ENCODE data around the gene PLCG2. TPM values are rescaled to one million over a fixed set of nuclear protein-coding genes. Genes with fewer than 3 reads are reported as not detected.

The PLCG2 gene
- total RNA-seq (4.7 TPM), polyA plus RNA-seq (ENCODE audit: insufficient read depth in 1 of 8, insufficient read length in 8 of 8, low replicate concordance in 1 of 8) (1 to 10 TPM; 4.6 to 7.6 (median 5.4) TPM)
- long read RNA-seq, donor 1, result 0 reads
- long read RNA-seq, donor 2, result 0 reads
- long read RNA-seq, donor 3, result 0 reads
- long read RNA-seq, donor 4, partial matches to known transcripts, result 0 of 1 reads
- long read RNA-seq, donor 4, other reads (novel, unspliced or antisense), result 0 of 1 reads
- long read RNA-seq, donor 5, partial matches to known transcripts, result 0 of 2 reads
- long read RNA-seq, donor 5, other reads (novel, unspliced or antisense), result 0 of 2 reads
- long read RNA-seq, donor 6, full-length matches to known transcripts, result 1 of 1 reads
- long read RNA-seq, donor 6, partial matches to known transcripts, result 0 of 1 reads
- long read RNA-seq, donor 6, other reads (novel, unspliced or antisense), result 0 of 1 reads
- long read RNA-seq, donor 7, result 0 reads
- long read RNA-seq, donor 8, full-length matches to known transcripts, result 2 of 2 reads
- long read RNA-seq, donor 8, partial matches to known transcripts, result 0 of 2 reads
- long read RNA-seq, donor 8, other reads (novel, unspliced or antisense), result 0 of 2 reads
- long read RNA-seq, donor 9, result 0 reads
- long read RNA-seq, donor 10, result 0 reads
- long read RNA-seq, donor 11, partial matches to known transcripts, result 0 of 1 reads
- long read RNA-seq, donor 11, other reads (novel, unspliced or antisense), result 0 of 1 reads

DNA sequence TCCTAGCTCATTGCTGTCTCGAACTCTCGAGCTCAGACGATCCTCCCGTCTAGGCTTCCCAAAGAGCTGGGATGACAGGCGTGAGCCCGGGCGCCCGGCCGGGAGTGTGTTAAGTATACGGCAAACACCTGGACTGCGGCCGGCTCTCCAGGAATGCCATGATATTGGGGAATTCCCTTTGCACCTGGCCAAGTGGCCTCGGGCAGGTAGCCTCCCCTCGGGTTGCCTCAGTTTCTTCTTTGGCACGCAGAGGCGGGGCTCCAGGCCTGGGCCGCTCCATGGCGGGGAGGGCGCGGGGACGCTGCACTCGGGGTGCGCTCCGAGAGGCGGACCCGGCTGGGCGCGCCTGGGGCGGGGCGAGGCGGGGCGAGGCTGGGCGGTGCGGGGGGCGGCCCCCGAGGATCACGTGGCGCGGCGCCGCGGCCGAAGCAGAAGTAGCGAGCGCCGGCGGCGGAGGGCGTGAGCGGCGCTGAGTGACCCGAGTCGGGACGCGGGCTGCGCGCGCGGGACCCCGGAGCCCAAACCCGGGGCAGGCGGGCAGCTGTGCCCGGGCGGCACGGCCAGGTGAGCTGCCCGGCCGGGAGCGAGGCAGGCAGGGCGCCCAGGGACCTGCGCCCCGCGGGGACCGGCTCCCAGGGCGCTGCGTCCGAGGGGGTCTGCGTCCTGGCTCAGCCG lies at the start of gene PLCG2:
Gene PLCG2, plus strand, starts transcription at position 431 of the 675 bp plus-strand sequence. CDS start 6,699 bp downstream, outside the sequence.
- Histone ChIP-seq H3K36me3 (ENCODE audit: control insufficient read depth, insufficient read depth, low read length) (no peaks in the 10 kb centered on the region), H3K4me1 (ENCODE audit: control insufficient read depth, insufficient read depth, low read length) (peaks cover 3% of the 10 kb centered on the region), H3K27me3 (ENCODE audit: control insufficient read depth, insufficient read depth, low read length) (peaks cover 45% of the 10 kb centered on the region), H3K9me3 (replicated peaks; ENCODE audit: control insufficient read depth, low read depth, low read length) (no peaks in the 10 kb centered on the region), H3K27ac (ENCODE audit: low read length) (no peak within 1 kb of the TSS), H3K4me3 (ENCODE audit: low read length) (peak within 1 kb of the TSS; percentile 38)
- DNase-seq, result peak; percentile 49
- under 1% methylated on average over 75 of the region's 78 CpGs for WGBS (ENCODE audit: insufficient coverage)

DNA sequence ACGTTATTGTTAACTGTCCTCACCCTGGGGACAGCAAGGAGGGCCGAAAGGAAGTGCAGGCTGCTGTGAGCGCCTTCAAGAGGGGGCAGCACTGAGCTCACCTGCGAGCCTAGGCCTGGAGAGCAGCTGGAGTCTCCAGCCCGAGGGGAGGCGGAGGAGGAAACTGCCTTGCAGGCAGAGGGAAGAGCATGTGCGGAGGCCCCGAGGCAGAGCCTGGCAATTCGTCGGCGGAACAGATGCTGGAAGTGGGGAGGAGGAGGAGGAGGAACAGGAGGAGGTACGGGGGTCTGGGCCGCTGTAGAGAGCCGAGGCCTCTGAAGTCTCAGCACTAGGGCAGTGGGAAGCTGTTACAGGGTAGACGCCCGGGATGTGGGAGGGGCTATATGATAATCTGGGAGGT lies 49.6 kb upstream of the PLCG2 start:
- H3K4me1 ChIP-seq (ENCODE audit: control insufficient read depth, insufficient read depth, low read length), result peaks cover 14% of the 10 kb centered on the region
- WGBS (ENCODE audit: insufficient coverage), result 74% methylated on average over 16 of the region's 16 CpGs
- no peaks in the 10 kb centered on the region for H3K36me3 ChIP-seq (ENCODE audit: control insufficient read depth, insufficient read depth, low read length)
- H3K27me3 ChIP-seq (ENCODE audit: control insufficient read depth, insufficient read depth, low read length), result peaks cover 6% of the 10 kb centered on the region
- DNase-seq, result peak; percentile 42
- peak overlapping the region; percentile 3 for H3K27ac ChIP-seq (ENCODE audit: low read length)
- H3K9me3 ChIP-seq (replicated peaks; ENCODE audit: control insufficient read depth, low read depth, low read length), result no peaks in the 10 kb centered on the region
- H3K4me3 ChIP-seq (ENCODE audit: low read length), result no peak overlapping the region

DNA sequence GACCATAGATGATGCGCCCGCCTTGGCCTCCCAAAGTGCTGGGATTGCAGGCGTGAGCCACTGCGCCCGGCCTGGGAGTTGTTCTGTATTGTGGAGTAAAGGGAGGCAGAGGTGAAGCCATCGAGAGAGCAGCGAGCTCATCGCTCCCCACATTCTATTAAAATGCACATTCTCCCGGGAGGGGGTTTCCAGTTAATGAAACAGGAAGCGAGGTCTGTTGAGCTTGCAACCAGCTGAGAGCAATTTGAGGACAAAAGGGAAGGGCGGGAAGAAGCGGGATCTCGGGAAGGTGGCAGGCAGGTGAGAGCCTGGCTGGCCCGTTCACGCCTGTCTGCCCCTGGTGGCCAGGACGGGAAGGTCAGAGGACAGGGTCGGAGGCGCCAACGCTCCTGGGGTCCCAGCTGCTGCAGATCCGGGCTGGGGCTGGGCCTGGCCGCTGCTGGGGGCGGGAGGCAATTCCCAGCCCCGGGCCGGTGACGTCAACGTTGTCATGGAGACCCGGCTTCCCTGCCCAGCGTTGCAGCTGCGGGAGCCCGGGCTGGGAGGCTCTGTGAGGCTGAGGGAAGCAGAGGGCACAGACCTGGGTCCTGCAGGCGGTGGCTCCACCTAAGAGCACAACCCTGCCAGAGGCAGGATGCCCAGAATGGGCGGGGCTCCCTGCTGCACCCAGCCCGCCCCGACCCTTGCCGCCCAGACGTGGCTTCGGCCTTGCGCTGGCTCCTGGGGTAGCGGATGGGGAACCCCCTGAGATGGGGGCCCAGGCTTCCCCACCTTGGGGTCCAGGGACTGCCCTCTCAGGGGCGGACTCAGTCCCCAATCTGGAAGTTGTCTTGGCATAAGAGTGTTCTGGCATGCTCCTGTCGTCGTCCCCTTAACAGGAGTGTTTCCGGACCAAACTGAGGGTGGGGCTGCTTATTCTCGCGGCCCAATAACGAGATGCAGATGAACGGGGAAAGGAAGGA lies 48.7 kb upstream of the PLCG2 start:
- peaks cover 14% of the 10 kb centered on the region for H3K4me1 ChIP-seq (ENCODE audit: control insufficient read depth, insufficient read depth, low read length)
- H3K4me3 ChIP-seq (ENCODE audit: low read length), result peak overlapping the region; percentile 41
- H3K27ac ChIP-seq (ENCODE audit: low read length), result peak overlapping the region; percentile 86
- no peaks in the 10 kb centered on the region for H3K36me3 ChIP-seq (ENCODE audit: control insufficient read depth, insufficient read depth, low read length)
- no peaks in the 10 kb centered on the region for H3K27me3 ChIP-seq (ENCODE audit: control insufficient read depth, insufficient read depth, low read length)
- peak; percentile 93 for DNase-seq
- H3K9me3 ChIP-seq (replicated peaks; ENCODE audit: control insufficient read depth, low read depth, low read length), result peaks cover under 1% of the 10 kb centered on the region
- WGBS (ENCODE audit: insufficient coverage), result under 1% methylated on average over 30 of the region's 47 CpGs

DNA sequence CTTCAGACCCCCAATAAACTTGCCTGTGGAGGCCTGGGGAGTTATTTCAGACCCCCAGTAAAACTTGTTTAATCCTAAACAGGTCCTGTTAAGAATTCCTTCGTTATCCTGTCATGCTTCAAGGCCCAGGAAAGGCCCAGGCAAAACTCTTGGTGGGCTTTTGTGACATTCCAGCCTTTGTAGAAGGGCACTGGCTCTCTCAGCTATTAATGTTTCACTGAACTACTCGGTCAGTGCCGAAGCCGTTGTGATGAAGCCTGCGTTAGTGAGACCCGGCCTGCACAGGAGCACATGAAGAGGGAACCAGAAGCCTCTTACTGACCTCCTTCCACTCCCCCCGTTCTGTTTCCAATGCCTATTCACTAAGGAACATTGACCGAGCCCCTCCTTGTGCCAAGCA lies 47.4 kb upstream of the PLCG2 start:
- Histone ChIP-seq H3K27me3 (ENCODE audit: control insufficient read depth, insufficient read depth, low read length) (no peaks in the 10 kb centered on the region), H3K27ac (ENCODE audit: low read length) (no peak overlapping the region), H3K36me3 (ENCODE audit: control insufficient read depth, insufficient read depth, low read length) (no peaks in the 10 kb centered on the region), H3K9me3 (replicated peaks; ENCODE audit: control insufficient read depth, low read depth, low read length) (peaks cover 2% of the 10 kb centered on the region), H3K4me1 (ENCODE audit: control insufficient read depth, insufficient read depth, low read length) (peaks cover 14% of the 10 kb centered on the region), H3K4me3 (ENCODE audit: low read length) (no peak overlapping the region)
- DNase-seq, result no peak
- 33% methylated on average over 1 of the region's 8 CpGs for WGBS (ENCODE audit: insufficient coverage)

DNA sequence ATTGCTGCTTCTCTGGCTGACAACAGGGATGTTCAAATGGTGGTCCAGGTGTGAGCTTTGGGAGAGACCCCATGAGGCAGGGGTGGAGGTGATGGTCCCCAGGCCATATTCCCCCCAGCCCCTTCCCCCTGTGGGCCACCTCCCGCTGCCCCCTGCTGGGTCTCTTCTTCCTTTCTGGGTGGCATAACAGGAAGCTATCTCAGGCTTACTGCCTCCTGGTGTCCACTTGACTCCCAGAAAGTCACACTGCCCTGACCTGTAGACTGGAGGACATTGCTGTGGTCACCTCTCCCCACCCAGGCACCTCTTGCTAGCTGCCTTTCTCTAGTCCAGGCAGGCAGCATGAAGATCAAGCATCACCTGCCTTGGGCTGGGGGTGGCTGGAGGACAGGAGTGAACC lies 46.4 kb upstream of the PLCG2 start:
- Histone ChIP-seq H3K27ac (ENCODE audit: low read length) (no peak overlapping the region), H3K36me3 (ENCODE audit: control insufficient read depth, insufficient read depth, low read length) (no peaks in the 10 kb centered on the region), H3K4me1 (ENCODE audit: control insufficient read depth, insufficient read depth, low read length) (peaks cover 14% of the 10 kb centered on the region), H3K9me3 (replicated peaks; ENCODE audit: control insufficient read depth, low read depth, low read length) (peaks cover 2% of the 10 kb centered on the region), H3K4me3 (ENCODE audit: low read length) (no peak overlapping the region), H3K27me3 (ENCODE audit: control insufficient read depth, insufficient read depth, low read length) (no peaks in the 10 kb centered on the region)
- WGBS (ENCODE audit: insufficient coverage), result 100% methylated on average over 1 of the region's 1 CpG
- no peak for DNase-seq

DNA sequence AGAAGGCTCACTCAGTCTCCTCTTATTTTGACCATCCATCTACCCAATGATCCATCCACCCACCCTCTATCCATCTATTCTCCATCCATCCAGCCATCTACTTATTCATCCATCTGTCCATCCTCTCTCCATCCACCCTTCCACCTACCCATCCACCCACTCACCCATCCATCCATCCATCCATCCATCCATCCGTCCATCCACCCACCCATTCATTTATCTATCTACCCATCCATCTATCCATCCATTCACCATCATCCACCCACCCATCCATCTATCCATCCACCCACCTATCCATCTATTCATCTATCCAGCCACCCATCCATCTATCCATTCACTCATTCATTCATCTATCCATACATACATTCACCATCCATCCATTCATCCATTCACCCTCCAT lies 45.8 kb upstream of the PLCG2 start:
- H3K27me3 ChIP-seq (ENCODE audit: control insufficient read depth, insufficient read depth, low read length), result no peaks in the 10 kb centered on the region
- peaks cover 19% of the 10 kb centered on the region for H3K4me1 ChIP-seq (ENCODE audit: control insufficient read depth, insufficient read depth, low read length)
- H3K27ac ChIP-seq (ENCODE audit: low read length), result no peak overlapping the region
- WGBS (ENCODE audit: insufficient coverage), result 80% methylated on average over 1 of the region's 1 CpG
- peaks cover 2% of the 10 kb centered on the region for H3K9me3 ChIP-seq (replicated peaks; ENCODE audit: control insufficient read depth, low read depth, low read length)
- no peak for DNase-seq
- no peak overlapping the region for H3K4me3 ChIP-seq (ENCODE audit: low read length)
- H3K36me3 ChIP-seq (ENCODE audit: control insufficient read depth, insufficient read depth, low read length), result no peaks in the 10 kb centered on the region

DNA sequence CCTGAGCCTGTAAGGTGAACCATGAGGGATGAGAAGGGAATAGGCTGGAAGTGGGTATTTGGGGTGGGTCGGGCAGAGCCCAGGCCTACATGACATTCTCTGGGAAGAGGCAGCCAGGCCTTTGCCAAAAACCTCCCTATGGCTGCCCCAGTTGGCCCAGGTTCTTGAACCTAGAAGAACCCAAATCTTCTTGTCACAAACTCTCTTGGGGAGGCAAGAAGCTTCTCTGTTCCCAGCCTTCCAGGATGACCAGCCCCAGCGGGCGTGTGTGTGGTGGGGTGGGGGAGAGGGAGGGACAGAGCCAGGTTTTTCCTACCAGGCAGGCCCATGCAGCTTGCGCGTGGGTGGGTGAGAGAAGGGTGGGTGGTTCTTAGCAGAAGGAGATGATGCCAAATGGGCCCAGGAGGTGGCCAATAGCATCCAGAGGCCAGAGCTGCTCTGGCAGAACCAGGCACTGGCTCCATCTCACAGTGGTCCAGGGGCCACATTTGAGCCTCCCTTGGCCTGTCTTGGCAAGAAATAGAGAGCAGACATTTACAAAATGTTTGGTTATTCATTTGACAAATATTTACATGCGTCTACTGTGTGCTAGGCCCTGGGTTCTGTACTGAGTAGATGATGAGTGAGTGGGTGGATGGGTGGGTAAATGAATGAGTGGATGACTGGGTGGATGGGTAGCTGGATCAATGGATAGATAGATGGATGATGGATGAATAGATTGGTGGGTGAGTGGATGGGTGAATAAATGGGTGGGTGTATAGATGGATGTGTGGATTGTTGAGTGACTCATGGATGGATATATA lies 44.3 kb upstream of the PLCG2 start:
- peaks cover 20% of the 10 kb centered on the region for H3K4me1 ChIP-seq (ENCODE audit: control insufficient read depth, insufficient read depth, low read length)
- H3K9me3 ChIP-seq (replicated peaks; ENCODE audit: control insufficient read depth, low read depth, low read length), result peaks cover 2% of the 10 kb centered on the region
- no peak overlapping the region for H3K4me3 ChIP-seq (ENCODE audit: low read length)
- WGBS (ENCODE audit: insufficient coverage), result 93% methylated on average over 3 of the region's 6 CpGs
- H3K27me3 ChIP-seq (ENCODE audit: control insufficient read depth, insufficient read depth, low read length), result no peaks in the 10 kb centered on the region
- H3K36me3 ChIP-seq (ENCODE audit: control insufficient read depth, insufficient read depth, low read length), result no peaks in the 10 kb centered on the region
- DNase-seq, result no peak
- H3K27ac ChIP-seq (ENCODE audit: low read length), result no peak overlapping the region

DNA sequence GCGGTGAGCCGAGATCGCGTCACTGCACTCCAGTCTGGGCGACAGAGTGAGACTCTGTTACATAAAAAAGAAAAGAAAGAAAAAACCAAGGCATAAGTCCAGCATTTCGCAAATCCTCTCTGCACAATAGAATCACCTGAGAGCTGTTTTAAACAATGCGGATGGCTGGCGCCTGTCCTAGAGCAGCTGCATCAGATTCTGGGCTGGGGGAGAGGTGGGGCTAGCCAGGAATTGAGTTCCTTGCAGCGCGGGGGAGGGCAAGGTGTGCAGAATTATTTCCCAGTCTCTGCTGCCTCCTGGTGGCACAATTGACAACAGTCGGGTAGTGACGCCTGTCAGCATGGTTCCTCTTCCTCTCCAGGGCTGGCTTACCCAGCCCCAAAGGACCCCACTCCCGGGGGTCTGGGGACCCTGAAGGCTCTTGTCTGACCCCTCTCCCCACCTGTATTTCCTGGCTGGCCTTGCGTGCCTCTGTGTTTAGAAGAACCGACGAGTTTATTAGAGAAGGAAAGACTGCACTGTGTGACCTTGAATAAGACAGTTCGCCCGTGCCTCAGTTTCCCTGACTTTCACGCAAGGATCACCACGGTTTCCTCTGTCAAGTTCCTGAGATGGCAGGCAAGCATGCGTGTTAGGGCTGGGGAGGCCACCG lies 41.1 kb upstream of the PLCG2 start:
- H3K9me3 ChIP-seq (replicated peaks; ENCODE audit: control insufficient read depth, low read depth, low read length), result peaks cover 2% of the 10 kb centered on the region
- 21% methylated on average over 18 of the region's 22 CpGs for WGBS (ENCODE audit: insufficient coverage)
- no peaks in the 10 kb centered on the region for H3K27me3 ChIP-seq (ENCODE audit: control insufficient read depth, insufficient read depth, low read length)
- peak; percentile 85 for DNase-seq
- H3K36me3 ChIP-seq (ENCODE audit: control insufficient read depth, insufficient read depth, low read length), result no peaks in the 10 kb centered on the region
- peak overlapping the region; percentile 11 for H3K4me3 ChIP-seq (ENCODE audit: low read length)
- no peak overlapping the region for H3K27ac ChIP-seq (ENCODE audit: low read length)
- peaks cover 6% of the 10 kb centered on the region for H3K4me1 ChIP-seq (ENCODE audit: control insufficient read depth, insufficient read depth, low read length)
